Measurements from ENCODE around the gene NDUFA7. TPM values are rescaled to one million over a fixed set of nuclear protein-coding genes. Genes with fewer than 3 reads are reported as not detected.

The NDUFA7 gene
- total and polyA plus RNA-seq, 2 donors from 2014 or later, result 51.2 to 304 TPM

GRCh38 chr19:8338835-8339234, 17.7 kb upstream of the NDUFA7 start:
- DNase-seq, result no peak
- no peak overlapping the region for H3K4me3 ChIP-seq (ENCODE audit: low read length in 3 of 3)
- TF ChIP-seq CTCF (IDR thresholded peaks at IDR 0.05; ENCODE audit: borderline replicate concordance, extremely low read depth, insufficient read depth), result no peak
- peaks cover 0 to 7% (median 0%) of the 10 kb centered on the region in 3 donors for H3K4me1 ChIP-seq (ENCODE audit: control insufficient read depth in 2 of 3, insufficient read depth in 2 of 3, low read depth in 1 of 3, low read length in 3 of 3)
- no peak overlapping the region for H3K27ac ChIP-seq (ENCODE audit: low read depth in 2 of 2, low read length in 2 of 2)
- FAIRE-seq, result no peak
- peaks cover 11% of the 10 kb centered on the region for H3K27me3 ChIP-seq (ENCODE audit: control insufficient read depth, insufficient read depth, low read length)
- no peaks in the 10 kb centered on the region for H3K36me3 ChIP-seq (ENCODE audit: control insufficient read depth in 2 of 3, insufficient read depth in 3 of 3, low read length in 3 of 3)
- no peaks in the 10 kb centered on the region for H3K9me3 ChIP-seq (ENCODE audit: control insufficient read depth in 2 of 3, insufficient read depth in 1 of 3, low read length in 3 of 3)
- H3K9ac ChIP-seq (ENCODE audit: low read length in 3 of 3), result no peak overlapping the region
- intact Hi-C loops (cut with DNase I), result no loop called here

GRCh38 chr19:8337728-8338127, 16.6 kb upstream of the NDUFA7 start:
- no peak for TF ChIP-seq CTCF (IDR thresholded peaks at IDR 0.05; ENCODE audit: borderline replicate concordance, extremely low read depth, insufficient read depth)
- no peak for FAIRE-seq
- intact Hi-C loops (cut with DNase I), result no loop called here
- Histone ChIP-seq H3K4me3 (ENCODE audit: low read length in 3 of 3) (no peak overlapping the region), H3K27ac (ENCODE audit: low read depth in 2 of 2, low read length in 2 of 2) (no peak overlapping the region), H3K27me3 (ENCODE audit: control insufficient read depth, insufficient read depth, low read length) (peaks cover 15% of the 10 kb centered on the region), H3K9me3 (ENCODE audit: control insufficient read depth in 2 of 3, insufficient read depth in 1 of 3, low read length in 3 of 3) (no peaks in the 10 kb centered on the region), H3K9ac (ENCODE audit: low read length in 3 of 3) (no peak overlapping the region), H3K4me1 (ENCODE audit: control insufficient read depth in 2 of 3, insufficient read depth in 2 of 3, low read depth in 1 of 3, low read length in 3 of 3) (peaks cover 0 to 11% (median 0%) of the 10 kb centered on the region in 3 donors), H3K36me3 (ENCODE audit: control insufficient read depth in 2 of 3, insufficient read depth in 3 of 3, low read length in 3 of 3) (no peaks in the 10 kb centered on the region)
- no peak for DNase-seq

GRCh38 chr19:8336660-8337059, 15.5 kb upstream of the NDUFA7 start:
- Histone ChIP-seq H3K4me1 (ENCODE audit: control insufficient read depth in 2 of 3, insufficient read depth in 2 of 3, low read depth in 1 of 3, low read length in 3 of 3) (peaks cover 0 to 11% (median 0%) of the 10 kb centered on the region in 3 donors), H3K4me3 (ENCODE audit: low read length in 3 of 3) (no peak overlapping the region), H3K27me3 (ENCODE audit: control insufficient read depth, insufficient read depth, low read length) (peaks cover 15% of the 10 kb centered on the region), H3K9ac (ENCODE audit: low read length in 3 of 3) (no peak overlapping the region), H3K9me3 (ENCODE audit: control insufficient read depth in 2 of 3, insufficient read depth in 1 of 3, low read length in 3 of 3) (no peaks in the 10 kb centered on the region), H3K27ac (ENCODE audit: low read depth in 2 of 2, low read length in 2 of 2) (no peak overlapping the region), H3K36me3 (ENCODE audit: control insufficient read depth in 2 of 3, insufficient read depth in 3 of 3, low read length in 3 of 3) (no peaks in the 10 kb centered on the region)
- intact Hi-C loops (cut with DNase I), result no loop called here
- no peak for FAIRE-seq
- DNase-seq, result no peak
- TF ChIP-seq CTCF (IDR thresholded peaks at IDR 0.05; ENCODE audit: borderline replicate concordance, extremely low read depth, insufficient read depth), result no peak

GRCh38 chr19:8336072-8336569, 14.9 kb upstream of the NDUFA7 start:
- Histone ChIP-seq H3K4me1 (ENCODE audit: control insufficient read depth in 2 of 3, insufficient read depth in 2 of 3, low read depth in 1 of 3, low read length in 3 of 3) (peaks cover 0 to 11% (median 0%) of the 10 kb centered on the region in 3 donors), H3K9me3 (ENCODE audit: control insufficient read depth in 2 of 3, insufficient read depth in 1 of 3, low read length in 3 of 3) (no peaks in the 10 kb centered on the region), H3K9ac (ENCODE audit: low read length in 3 of 3) (no peak overlapping the region), H3K4me3 (ENCODE audit: low read length in 3 of 3) (no peak overlapping the region), H3K36me3 (ENCODE audit: control insufficient read depth in 2 of 3, insufficient read depth in 3 of 3, low read length in 3 of 3) (no peaks in the 10 kb centered on the region), H3K27ac (ENCODE audit: low read depth in 2 of 2, low read length in 2 of 2) (no peak overlapping the region), H3K27me3 (ENCODE audit: control insufficient read depth, insufficient read depth, low read length) (peaks cover 15% of the 10 kb centered on the region)
- intact Hi-C loops (cut with DNase I), result no loop called here
- DNase-seq (no peak), FAIRE-seq (no peak)
- TF ChIP-seq CTCF (IDR thresholded peaks at IDR 0.05; ENCODE audit: borderline replicate concordance, extremely low read depth, insufficient read depth), result no peak
